ENCODE data around the gene PCNT.

PCNT gene

GRCh38 chr21:46409641-46410406, 85.9 kb downstream of the PCNT start:
- no peak for DNase-seq (ENCODE audit: low spot score)

- no peak for DNase-seq (ENCODE audit: low spot score)
Measured at GRCh38 chr21:46410516-46410915, 86.6 kb downstream of the PCNT start.

DNA sequence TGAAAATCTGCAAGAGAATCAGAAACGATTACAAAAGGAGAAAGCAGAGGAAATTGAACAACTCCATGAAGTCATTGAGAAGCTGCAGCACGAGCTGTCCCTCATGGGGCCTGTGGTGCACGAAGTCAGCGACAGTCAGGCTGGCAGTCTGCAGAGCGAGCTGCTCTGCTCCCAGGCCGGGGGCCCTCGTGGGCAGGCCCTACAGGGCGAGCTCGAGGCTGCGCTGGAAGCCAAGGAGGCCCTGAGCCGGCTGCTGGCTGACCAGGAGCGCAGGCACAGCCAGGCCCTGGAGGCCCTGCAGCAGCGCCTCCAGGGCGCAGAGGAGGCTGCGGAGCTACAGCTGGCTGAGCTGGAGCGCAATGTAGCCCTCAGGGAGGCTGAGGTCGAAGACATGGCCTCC, 87.3 kb downstream of the PCNT start:
- no peak for DNase-seq (ENCODE audit: low spot score)

GRCh38 chr21:46411691-46412090, 87.7 kb downstream of the PCNT start:
- DNase-seq (ENCODE audit: low spot score): no peak

GRCh38 chr21:46412521-46413364, 88.8 kb downstream of the PCNT start:
- no peak for DNase-seq (ENCODE audit: low spot score)

GRCh38 chr21:46413365-46413696, 89.4 kb downstream of the PCNT start:
- no peak for DNase-seq (ENCODE audit: low spot score)

- DNase-seq (ENCODE audit: low spot score): no peak
Measured at GRCh38 chr21:46414965-46415275, 91.0 kb downstream of the PCNT start.

DNA sequence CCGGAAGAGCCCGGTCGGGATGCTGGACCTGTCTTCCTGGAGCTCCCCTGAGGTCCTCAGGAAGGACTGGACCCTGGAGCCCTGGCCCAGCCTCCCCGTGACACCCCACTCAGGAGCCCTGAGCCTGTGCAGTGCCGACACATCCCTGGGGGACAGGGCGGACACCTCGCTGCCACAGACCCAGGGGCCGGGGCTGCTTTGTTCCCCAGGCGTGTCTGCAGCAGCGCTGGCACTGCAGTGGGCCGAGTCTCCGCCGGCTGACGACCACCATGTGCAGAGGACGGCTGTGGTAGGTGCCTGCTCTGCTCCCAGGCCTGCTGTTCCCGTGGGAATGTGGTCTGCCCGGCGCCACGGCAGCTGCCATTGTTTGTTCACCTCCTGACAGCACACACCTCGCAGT, 92.6 kb downstream of the PCNT start:
- DNase-seq (ENCODE audit: low spot score): no peak

DNA sequence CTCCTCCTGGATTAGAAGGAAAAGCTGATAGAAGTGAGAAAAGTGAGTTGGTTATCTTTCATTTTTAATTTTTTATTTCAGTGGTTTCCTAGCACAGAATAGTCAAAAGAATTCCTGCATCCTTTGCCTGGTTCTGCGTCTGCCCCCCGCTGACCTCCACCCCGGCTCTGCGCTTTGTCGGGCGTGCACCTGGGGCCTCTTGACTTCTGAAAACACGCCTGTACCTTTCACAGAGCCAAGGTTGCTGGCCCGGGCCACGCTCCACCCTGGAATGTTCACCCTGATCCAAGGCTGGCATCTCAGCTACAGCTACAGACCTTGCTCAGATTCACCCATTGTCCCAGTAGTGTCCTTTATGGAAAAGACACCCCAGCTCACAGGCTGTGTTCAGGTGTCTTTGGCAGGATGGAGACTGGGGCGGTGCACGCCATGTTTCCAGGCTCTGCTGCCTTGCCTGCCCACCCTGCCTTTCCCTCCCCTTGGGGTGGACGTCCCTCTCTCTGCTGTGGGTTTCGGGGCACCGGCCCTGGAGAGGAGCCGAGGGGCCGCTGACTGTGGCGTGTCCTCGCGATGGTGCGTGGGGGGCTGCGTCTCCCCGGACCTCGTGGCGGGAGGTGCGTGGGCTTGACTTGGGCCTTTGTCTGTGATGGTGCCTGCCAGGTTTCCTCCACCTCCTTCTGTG, 94.5 kb downstream of the PCNT start:
- no peak for DNase-seq (ENCODE audit: low spot score)

- DNase-seq (ENCODE audit: low spot score): no peak
Measured at GRCh38 chr21:46420241-46421190, 96.6 kb downstream of the PCNT start.

DNA sequence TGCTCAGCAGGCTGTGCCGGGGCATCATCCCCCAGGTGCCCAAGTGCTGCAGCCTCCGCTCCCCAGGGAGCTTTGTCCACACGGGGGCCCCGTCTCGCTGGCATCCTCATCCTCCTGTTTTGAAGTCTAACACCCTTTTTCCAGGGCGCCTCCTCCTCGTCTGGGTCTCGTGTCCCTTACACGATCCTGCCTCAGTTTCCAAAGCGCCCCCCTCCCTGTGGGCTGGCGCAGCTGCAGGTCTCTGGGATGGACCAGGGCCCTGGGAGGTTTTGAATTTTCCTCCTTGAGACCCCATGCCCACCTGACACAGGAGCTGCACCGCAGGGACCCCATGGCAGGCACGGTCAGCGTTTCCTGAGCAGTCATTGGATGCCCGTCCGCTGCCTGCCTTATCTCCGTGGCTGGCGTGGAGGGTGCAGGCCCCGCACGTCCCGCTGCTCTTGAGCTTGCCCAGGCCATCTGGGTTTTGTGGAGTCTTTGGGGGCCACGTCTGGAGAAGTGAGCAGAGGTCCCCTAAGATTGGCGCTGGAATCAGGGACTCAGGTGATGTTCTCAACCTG, 97.3 kb downstream of the PCNT start:
- no peak for DNase-seq (ENCODE audit: low spot score)

- no peak for DNase-seq (ENCODE audit: low spot score)
Measured at GRCh38 chr21:46421756-46422555, 98.0 kb downstream of the PCNT start.

DNA sequence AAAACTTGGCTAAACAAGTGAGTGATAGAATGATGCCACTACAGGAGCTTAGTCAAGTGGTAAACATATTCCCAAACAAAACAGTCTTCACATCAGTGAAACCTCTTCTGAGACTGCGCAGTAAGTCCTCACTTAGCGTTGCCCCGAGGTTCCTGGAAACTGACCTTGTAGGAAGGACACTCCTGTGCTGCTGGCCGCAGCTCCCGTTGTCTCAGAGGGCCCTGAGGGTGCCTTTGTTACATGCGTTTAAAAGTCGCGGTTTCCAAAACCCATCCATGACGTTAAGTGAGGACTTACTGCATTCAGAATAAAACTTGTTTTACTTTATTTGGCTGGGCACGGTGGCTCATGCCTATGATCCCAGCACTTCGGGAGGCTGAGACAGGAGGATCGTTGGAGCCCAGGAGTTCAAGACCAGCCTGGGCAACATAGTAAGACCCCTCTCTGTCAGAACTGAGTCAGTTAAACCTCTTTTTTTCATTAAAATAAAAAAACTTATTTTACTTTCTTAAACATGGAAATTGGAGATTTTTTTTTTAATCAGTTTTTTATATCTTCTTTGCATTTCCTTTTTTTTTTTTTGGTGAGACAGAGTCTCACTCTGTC, 98.8 kb downstream of the PCNT start:
- no peak for DNase-seq (ENCODE audit: low spot score)

DNA sequence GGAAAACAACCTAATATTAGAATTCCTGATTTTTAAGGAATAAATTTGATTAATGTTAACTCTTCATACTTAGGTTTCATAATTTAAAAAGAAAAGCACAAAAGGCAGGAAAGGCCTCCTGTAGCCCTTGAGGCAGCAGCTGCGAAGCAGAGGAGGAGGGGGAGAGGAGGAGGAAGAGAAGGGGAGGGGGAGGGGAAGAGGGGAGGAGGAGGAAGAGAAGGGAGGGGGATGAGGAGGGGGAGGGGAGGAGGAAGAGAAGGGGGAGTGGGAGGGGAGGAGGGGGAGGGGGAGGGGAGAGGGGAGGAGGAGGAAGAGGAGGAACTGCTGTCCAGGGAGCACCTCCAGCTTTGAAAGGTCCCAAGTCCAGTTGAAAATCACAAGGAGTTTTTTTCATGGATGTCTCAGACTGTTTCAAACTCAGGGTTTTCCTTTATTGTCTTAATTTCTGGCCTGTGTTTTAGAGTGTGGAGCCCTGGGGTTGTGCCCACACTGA, 99.6 kb downstream of the PCNT start:
- no peak for DNase-seq (ENCODE audit: low spot score)

DNA sequence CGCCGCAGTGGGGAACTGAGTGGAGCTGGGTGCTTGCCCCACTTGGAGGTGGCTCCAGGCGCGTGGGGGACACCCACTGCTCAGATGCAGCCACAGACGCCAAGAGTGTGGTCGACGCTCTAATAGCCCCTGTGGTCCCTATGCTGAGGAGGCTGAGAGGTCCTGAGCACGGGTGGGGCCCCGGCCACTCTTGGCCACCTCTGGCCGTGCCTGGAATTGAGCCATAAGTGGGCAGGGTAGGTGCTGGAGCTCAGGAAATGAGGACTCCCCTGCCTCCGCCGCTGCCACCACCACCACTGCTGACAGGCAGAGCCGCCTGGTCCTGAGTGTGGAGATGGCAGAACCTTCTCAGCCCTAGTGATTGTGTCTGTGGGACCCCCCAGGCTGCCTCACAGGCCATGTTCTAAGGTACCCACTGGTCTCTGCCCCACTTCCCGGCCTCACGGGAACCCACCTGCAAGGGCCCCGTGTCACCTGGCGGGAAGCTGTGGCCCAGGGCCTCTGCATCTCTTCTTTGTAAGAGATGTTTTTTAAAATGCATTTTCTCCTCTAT, 100.2 kb downstream of the PCNT start:
- no peak for DNase-seq (ENCODE audit: low spot score)

- DNase-seq (ENCODE audit: low spot score): no peak
Measured at GRCh38 chr21:46424621-46425020, 100.7 kb downstream of the PCNT start.

DNA sequence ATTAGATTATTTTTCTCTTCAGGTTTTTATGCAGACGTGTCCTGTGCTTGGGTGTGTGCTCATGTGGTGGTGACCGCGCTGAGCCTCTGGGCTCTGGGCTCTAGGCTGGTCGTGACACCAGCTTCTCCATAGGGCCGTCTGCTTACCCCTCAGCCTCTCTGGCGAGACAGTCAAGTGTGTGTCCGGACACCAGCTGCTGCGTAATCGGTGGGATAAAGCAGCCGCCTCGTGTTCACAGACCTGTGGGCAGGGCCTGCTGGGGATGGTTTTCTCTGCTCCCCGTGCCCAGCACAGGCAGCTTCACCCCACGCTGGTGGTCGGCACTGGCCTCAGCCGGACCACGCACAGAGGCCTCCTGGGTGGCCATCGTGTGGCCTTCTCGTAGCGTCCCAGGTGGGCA, 101.1 kb downstream of the PCNT start:
- DNase-seq (ENCODE audit: low spot score): no peak

GRCh38 chr21:46425571-46425970, 101.6 kb downstream of the PCNT start:
- DNase-seq (ENCODE audit: low spot score): no peak

DNA sequence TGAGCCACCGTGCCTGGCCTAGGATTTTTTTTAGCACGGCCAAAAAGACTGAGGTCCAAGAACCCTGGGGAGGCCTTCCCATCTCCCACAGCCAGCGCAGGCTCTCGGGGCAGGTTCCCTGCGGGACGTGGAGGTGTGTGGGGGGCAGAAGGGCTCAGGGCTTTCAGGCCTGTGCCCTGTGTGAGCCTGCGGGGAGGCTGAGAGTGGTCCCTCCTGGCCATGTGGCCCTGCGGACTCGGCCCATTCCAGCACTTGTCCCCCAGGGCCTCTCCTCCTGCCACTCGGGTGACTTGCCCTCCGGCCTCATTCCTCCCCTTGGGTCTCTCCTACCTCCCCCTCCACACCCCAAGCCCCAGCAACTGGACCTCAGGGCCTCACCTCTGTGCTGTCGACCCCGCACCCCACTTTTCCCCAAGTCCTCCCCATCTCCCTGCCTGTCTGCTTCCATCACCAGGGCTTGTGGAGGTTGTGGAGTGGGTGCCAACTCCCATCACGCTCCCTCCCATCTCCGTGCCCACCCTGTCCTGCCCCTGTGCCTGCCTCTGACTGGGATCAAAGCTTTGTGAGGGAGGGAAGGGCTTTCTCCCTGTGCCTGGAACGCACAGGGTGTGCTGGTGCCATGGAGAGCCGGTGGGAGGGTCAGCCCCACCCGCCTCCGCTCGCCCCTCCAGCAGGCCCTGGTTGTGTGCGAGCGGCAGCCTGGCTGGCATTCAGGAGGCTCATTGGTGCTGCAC, 102.5 kb downstream of the PCNT start:
- DNase-seq (ENCODE audit: low spot score): no peak
